Stimulated activated CD8-positive, alpha-beta memory T cell treated with anti-CD3 and anti-CD28 coated beads, Interleukin-15, amount 100 ng/mL, for 24 hours (primary cell): ENCODE measurements around the gene KIF27.
"Not testable (repeated sequence)": the region's sequence is repeated elsewhere in the genome, so short reads cannot be mapped to it uniquely, and the experiment has no call there.

Experiments used
- DNase-seq: peaks from one replicate; pipeline ENCODE4 v3.0.0-alpha.2; 2020; ENCODE audit warnings: low read depth

The KIF27 gene

DNA sequence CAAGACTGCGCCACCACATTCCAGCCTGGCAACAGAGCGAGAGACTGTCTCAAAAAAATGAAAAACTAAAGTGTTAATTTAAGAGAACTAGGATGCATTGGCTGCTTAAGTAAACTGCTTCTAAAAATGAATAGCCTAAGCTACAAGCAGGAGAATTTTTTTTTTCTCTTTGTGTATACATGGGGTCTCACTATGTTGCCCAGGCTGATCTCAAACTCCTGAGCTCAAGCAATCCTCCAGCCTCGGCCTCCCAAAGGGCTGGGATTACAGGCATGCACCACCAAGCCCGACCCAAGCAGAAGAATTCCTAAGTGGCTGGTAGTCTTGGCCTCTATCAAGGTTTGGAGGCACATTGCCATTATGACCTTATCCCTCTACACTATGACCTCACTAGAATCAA is 106.1 kb downstream of the KIF27 start:
- DNase-seq: not testable (repeated sequence)

DNA sequence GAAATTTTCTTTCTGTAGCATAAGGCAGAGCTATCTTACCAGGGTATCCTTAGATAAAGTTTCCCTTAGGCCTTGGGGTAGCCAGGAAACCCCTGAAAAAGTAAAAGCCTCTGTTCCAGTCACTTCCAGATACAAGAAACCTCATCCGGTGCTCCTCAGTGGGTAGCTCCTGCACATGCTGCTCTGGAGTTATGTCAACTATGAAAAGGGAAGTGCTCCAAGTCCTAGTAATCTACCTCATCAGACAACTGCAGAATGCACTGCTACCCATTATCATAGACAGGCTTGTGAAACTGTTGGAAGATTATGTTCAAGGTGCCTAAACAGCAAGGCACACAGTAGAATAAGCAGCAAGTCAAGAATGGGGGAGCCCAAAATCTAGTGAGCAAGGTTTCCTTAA is 112.0 kb downstream of the KIF27 start:
- DNase-seq: not testable (repeated sequence)

DNA sequence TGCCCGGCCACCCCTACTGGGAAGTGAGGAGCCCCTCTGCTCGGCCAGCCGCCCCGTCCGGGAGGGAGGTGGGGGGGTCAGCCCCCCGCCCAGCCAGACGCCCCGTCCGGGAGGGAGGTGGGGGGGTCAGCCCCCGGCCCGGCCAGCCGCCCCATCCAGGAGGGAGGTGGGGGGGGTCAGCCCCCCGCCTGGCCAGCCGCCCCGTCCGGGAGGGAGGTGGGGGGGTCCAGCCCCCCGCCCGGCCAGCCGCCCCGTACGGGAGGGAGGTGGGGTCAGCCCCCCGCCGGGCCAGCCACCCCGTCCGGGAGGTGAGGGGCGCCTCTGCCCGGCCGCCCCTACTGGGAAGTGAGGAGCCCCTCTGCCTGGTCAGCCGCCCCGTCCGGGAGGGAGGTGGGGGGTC is 116.8 kb downstream of the KIF27 start:
- not testable (repeated sequence) for DNase-seq

DNA sequence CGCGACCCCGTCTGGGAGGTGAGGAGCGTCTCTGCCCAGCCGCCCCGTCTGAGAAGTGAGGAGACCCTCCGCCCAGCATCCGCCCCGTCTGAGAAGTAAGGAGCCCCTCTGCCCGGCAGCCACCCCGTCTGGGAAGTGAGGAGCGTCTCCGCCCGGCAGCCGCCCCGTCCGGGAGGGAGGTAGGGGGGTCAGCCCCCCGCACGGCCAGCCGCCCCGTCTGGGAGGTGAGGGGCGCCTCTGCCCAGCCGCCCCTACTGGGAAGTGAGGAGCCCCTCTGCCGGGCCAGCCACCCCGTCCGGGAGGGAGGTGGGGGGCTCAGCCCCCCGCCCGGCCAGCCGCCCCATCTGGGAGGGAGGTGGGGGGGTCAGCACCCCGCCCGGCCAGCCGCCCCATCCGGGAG is 117.3 kb downstream of the KIF27 start:
- not testable (repeated sequence) for DNase-seq

DNA sequence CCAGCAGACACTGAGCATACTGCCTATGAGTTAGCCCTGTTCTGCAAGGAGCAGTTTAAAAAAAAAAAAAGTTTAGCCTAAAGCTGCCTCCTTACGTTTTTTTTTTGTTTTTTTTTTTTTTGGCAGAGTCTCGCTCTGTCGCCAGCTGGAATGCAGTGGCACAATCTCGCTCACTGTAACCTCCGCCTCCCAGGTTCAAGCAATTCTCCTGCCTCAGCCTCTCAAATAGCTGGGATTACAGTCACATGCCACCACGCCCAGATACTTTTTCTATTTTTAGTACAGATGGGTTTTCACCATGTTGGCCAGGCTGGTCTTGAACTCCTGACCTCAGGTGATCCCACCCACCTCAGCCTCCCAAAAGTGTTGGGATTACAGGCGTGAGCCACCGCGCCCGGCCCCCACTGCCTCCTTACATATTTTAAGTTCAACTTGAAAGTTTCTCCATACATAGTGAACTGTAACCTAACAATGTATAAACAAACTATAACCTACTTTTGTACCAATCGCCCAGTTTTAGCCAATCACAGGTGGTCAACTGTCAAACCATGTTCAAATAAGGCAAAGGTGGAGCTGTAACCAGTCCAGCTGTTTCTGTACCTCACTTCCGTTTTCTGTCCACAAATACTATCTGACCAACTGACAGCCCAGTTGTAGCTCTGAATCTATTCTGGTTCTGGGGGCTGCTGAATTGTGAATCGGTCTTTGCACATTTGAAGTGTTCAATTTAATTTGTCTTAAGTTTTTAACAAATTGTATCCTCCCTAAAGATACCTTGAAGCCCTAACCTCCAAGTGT is 120.8 kb downstream of the KIF27 start:
- no peak for DNase-seq

DNA sequence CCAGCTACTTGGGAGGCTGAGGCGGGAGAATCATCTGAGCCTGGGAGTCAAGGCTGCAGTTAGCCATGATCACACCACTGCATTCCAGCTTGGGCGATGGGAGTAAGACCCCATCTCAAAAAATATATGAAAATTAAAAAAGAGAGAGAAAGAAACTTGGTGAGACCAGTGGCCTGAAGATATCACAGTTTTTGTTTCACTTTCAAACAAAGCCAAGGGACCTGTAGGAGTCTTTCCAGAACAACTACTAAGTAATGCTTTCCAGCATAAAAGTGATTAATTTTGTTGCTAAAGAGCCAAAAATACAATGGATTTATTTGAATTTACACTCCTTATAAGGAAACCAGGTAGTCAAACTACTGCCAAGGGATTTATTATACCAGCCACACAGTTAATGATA is 127.2 kb downstream of the KIF27 start:
- no peak for DNase-seq

DNA sequence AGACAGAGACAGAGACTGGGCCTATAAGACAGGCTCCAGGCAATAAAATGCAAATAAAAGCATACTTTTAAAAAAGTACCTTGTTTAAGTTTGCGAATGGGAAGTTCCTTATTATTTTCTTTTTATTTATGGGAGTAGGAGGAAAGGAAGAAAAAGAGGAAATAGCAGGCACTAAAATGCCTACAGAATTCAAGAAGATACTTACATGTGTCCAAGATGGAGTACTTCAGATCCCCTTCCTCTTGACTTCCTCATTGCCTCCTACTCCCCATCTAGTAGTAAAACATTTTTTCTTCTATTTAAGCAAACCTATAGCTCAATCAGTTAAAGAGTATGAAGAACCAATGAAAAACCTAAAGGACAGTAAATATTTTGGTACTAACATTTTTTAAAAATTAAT is 128.5 kb downstream of the KIF27 start:
- no peak for DNase-seq
